ENCODE data around the gene FAM114A1. TPM values are rescaled to one million over a fixed set of nuclear protein-coding genes. Genes with fewer than 3 reads are reported as not detected.

The FAM114A1 gene
- total and polyA plus RNA-seq, 2 experiments from 2014 or later: 13.0 to 14.5 TPM

DNA sequence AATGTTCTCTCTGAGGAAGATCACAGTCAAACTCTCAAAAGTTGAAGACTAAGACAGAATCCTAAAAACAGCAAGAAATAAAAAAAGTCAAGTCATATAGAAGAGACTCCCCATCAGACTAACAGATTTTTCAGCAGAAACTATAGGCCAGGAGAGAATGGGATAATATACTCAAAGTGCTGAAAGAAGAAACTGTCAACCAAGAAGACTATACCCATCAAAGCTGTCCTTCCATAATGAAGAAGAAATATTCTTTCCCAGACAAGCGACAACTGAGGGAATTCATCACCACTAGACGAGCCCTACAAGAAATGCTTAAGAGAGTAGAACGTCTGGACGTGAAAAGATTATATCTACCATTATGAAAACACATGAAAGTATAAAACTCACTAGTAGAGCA, 33.0 kb upstream of the FAM114A1 start (continued):
- TF ChIP-seq, protein P1, sequence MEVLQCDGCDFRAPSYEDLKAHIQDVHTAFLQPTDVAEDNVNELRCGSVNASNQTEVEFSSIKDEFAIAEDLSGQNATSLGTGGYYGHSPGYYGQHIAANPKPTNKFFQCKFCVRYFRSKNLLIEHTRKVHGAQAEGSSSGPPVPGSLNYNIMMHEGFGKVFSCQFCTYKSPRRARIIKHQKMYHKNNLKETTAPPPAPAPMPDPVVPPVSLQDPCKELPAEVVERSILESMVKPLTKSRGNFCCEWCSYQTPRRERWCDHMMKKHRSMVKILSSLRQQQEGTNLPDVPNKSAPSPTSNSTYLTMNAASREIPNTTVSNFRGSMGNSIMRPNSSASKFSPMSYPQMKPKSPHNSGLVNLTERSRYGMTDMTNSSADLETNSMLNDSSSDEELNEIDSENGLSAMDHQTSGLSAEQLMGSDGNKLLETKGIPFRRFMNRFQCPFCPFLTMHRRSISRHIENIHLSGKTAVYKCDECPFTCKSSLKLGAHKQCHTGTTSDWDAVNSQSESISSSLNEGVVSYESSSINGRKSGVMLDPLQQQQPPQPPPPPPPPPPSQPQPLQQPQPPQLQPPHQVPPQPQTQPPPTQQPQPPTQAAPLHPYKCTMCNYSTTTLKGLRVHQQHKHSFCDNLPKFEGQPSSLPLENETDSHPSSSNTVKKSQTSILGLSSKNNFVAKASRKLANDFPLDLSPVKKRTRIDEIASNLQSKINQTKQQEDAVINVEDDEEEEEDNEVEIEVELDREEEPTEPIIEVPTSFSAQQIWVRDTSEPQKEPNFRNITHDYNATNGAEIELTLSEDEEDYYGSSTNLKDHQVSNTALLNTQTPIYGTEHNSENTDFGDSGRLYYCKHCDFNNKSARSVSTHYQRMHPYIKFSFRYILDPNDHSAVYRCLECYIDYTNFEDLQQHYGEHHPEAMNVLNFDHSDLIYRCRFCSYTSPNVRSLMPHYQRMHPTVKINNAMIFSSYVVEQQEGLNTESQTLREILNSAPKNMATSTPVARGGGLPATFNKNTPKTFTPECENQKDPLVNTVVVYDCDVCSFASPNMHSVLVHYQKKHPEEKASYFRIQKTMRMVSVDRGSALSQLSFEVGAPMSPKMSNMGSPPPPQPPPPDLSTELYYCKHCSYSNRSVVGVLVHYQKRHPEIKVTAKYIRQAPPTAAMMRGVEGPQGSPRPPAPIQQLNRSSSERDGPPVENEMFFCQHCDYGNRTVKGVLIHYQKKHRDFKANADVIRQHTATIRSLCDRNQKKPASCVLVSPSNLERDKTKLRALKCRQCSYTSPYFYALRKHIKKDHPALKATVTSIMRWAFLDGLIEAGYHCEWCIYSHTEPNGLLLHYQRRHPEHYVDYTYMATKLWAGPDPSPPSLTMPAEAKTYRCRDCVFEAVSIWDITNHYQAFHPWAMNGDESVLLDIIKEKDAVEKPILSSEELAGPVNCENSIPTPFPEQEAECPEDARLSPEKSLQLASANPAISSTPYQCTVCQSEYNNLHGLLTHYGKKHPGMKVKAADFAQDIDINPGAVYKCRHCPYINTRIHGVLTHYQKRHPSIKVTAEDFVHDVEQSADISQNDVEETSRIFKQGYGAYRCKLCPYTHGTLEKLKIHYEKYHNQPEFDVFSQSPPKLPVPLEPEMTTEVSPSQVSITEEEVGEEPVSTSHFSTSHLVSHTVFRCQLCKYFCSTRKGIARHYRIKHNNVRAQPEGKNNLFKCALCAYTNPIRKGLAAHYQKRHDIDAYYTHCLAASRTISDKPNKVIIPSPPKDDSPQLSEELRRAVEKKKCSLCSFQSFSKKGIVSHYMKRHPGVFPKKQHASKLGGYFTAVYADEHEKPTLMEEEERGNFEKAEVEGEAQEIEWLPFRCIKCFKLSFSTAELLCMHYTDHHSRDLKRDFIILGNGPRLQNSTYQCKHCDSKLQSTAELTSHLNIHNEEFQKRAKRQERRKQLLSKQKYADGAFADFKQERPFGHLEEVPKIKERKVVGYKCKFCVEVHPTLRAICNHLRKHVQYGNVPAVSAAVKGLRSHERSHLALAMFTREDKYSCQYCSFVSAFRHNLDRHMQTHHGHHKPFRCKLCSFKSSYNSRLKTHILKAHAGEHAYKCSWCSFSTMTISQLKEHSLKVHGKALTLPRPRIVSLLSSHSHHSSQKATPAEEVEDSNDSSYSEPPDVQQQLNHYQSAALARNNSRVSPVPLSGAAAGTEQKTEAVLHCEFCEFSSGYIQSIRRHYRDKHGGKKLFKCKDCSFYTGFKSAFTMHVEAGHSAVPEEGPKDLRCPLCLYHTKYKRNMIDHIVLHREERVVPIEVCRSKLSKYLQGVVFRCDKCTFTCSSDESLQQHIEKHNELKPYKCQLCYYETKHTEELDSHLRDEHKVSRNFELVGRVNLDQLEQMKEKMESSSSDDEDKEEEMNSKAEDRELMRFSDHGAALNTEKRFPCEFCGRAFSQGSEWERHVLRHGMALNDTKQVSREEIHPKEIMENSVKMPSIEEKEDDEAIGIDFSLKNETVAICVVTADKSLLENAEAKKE (CRISPR knock-in tag; IDR thresholded peaks at IDR 0.05): no peak

DNA sequence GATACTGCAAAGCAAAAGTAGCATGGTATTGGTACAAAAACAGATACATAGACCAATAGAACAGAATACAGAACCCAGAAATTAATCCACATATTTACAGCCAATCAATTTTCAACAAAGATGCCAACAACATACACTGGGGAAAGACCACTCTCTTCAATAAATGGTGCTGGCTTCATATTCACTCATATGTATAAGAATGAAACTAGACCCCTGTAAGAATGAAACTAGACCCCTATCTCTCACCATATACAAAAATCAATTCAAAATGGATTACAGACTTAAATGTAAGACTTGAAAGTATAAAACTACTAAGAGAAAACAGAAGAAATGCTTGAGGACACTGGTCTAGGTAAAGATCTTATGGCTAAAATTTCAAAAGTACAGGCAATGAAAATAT, 30.3 kb upstream of the FAM114A1 start:
- Mint-ChIP-seq H3K4me1 (no peaks in the 10 kb centered on the region; the same call in 2 of the 3 replicates), H3K4me3 (no peak overlapping the region), H3K9me3 (peaks cover 4% of the 10 kb centered on the region; the same call in 2 of the 3 replicates), H3K27me3 (ENCODE audit: insufficient read depth, low read depth, poor library complexity) (peaks cover 2% of the 10 kb centered on the region), H3K36me3 (ENCODE audit: low read depth) (no peaks in the 10 kb centered on the region), H3K27ac (no peak overlapping the region)
- H3K4me3 ChIP-seq: no peak overlapping the region
- no peaks in the 10 kb centered on the region for H3F3A ChIP-seq (replicated peaks; ENCODE audit: low read depth)
- no peaks in the 10 kb centered on the region for H4K20me1 ChIP-seq (replicated peaks; ENCODE audit: insufficient read depth)
- no peak overlapping the region for H2AFZ ChIP-seq
- TF ChIP-seq CREB1 (CRISPR knock-in tag; IDR thresholded peaks at IDR 0.05; ENCODE audit: low read depth): no peak
- no peak for TF ChIP-seq ETS1 (IDR thresholded peaks at IDR 0.05)
- TF ChIP-seq CTCF (conservative IDR thresholded peaks at IDR 0.05; ENCODE audit: low read depth in 2 of 2): no peak
- TF ChIP-seq EZH2phosphoT487 (IDR thresholded peaks at IDR 0.05; ENCODE audit: unreplicated experiment): no peak
- no peak for TF ChIP-seq POLR2AphosphoS5 (IDR thresholded peaks at IDR 0.05; ENCODE audit: low read depth)
- no peak for ATAC-seq
- H3K27ac ChIP-seq (ENCODE audit: low read depth): no peak overlapping the region
- no peaks in the 10 kb centered on the region for H3K36me3 ChIP-seq (ENCODE audit: insufficient read depth)
- no peak for DNase-seq (ENCODE audit: low spot score)
- H3K9me2 ChIP-seq (ENCODE audit: insufficient read depth): no peaks in the 10 kb centered on the region
- H3K27me3 ChIP-seq (ENCODE audit: insufficient read depth): no peaks in the 10 kb centered on the region
- no peaks in the 10 kb centered on the region for H3K79me2 ChIP-seq (replicated peaks; ENCODE audit: insufficient read depth)
- no peaks in the 10 kb centered on the region for H3K4me1 ChIP-seq (ENCODE audit: insufficient read depth)
- no peak overlapping the region for H3K4me2 ChIP-seq

Data from GM23338 (cell line).